Skeletal muscle satellite cell (primary cell): ENCODE data around the gene PAX6.

Experiments
- H3K27me3 ChIP-seq: 2 replicates; pipeline ENCODE4 v1.7.0; 2013; ENCODE audit warnings: low read length; ENCODE audit not compliant: control insufficient read depth, insufficient read depth
- H3K36me3 ChIP-seq: 2 replicates; pipeline ENCODE4 v1.7.0; 2013; ENCODE audit warnings: mild to moderate bottlenecking, control low read depth, low read length; ENCODE audit not compliant: insufficient read depth
- H3K4me1 ChIP-seq: 2 replicates; pipeline ENCODE4 v1.7.0; 2013; ENCODE audit warnings: low read length; ENCODE audit not compliant: control insufficient read depth, insufficient read depth
- H3K4me2 ChIP-seq: 2 replicates; pipeline ENCODE4 v1.7.0; 2013; ENCODE audit warnings: mild to moderate bottlenecking, low read length
- H3K4me3 ChIP-seq: 2 replicates; pipeline ENCODE4 v1.7.0; 2013; ENCODE audit warnings: low read length
- H3K9ac ChIP-seq: 2 replicates; pipeline ENCODE4 v1.7.0; 2013; ENCODE audit warnings: mild to moderate bottlenecking, low read depth, low read length, moderate library complexity
- H3K9me3 ChIP-seq: replicated peaks from 2 replicates; pipeline ENCODE4 v1.7.0; 2013; ENCODE audit warnings: mild to moderate bottlenecking, control low read depth, low read length

PAX6 gene

GRCh38 chr11:31813391-31814175, 2.5 kb upstream of the PAX6 start:
- peaks cover 63% of the 10 kb centered on the region for H3K4me1 ChIP-seq
- no peaks in the 10 kb centered on the region for H3K36me3 ChIP-seq
- peak overlapping the region; percentile 80 for H3K4me2 ChIP-seq
- H3K9me3 ChIP-seq, result no peaks in the 10 kb centered on the region
- H3K9ac ChIP-seq, result no peak overlapping the region
- H3K27me3 ChIP-seq, result peaks cover 97% of the 10 kb centered on the region
- H3K4me3 ChIP-seq, result peak overlapping the region; percentile 58

GRCh38 chr11:31812383-31813381, 1.6 kb upstream of the PAX6 start:
- no peak overlapping the region for H3K9ac ChIP-seq
- peaks cover 97% of the 10 kb centered on the region for H3K27me3 ChIP-seq
- H3K9me3 ChIP-seq, result no peaks in the 10 kb centered on the region
- H3K4me1 ChIP-seq, result peaks cover 58% of the 10 kb centered on the region
- H3K36me3 ChIP-seq, result no peaks in the 10 kb centered on the region
- H3K4me3 ChIP-seq, result peak overlapping the region; percentile 58
- H3K4me2 ChIP-seq, result peak overlapping the region; percentile 80

GRCh38 chr11:31809857-31810778, 1.0 kb downstream of the PAX6 start:
- Histone ChIP-seq H3K36me3 (no peaks in the 10 kb centered on the region), H3K9ac (no peak overlapping the region), H3K4me2 (peak overlapping the region; percentile 94), H3K4me1 (peaks cover 34% of the 10 kb centered on the region), H3K27me3 (peaks cover 97% of the 10 kb centered on the region), H3K4me3 (peak overlapping the region; percentile 66), H3K9me3 (no peaks in the 10 kb centered on the region)

- Histone ChIP-seq H3K4me2 (peak overlapping the region; percentile 94), H3K27me3 (peaks cover 97% of the 10 kb centered on the region), H3K9me3 (no peaks in the 10 kb centered on the region), H3K36me3 (no peaks in the 10 kb centered on the region), H3K4me1 (peaks cover 39% of the 10 kb centered on the region), H3K9ac (no peak overlapping the region), H3K4me3 (no peak overlapping the region)
Observed at GRCh38 chr11:31809541-31809856, 1.6 kb downstream of the PAX6 start.

- H3K4me1 ChIP-seq, result peaks cover 42% of the 10 kb centered on the region
- H3K4me2 ChIP-seq, result no peak overlapping the region
- H3K9ac ChIP-seq, result no peak overlapping the region
- H3K4me3 ChIP-seq, result no peak overlapping the region
- H3K9me3 ChIP-seq, result no peaks in the 10 kb centered on the region
- H3K36me3 ChIP-seq, result no peaks in the 10 kb centered on the region
- H3K27me3 ChIP-seq, result peaks cover 97% of the 10 kb centered on the region
Observed at GRCh38 chr11:31808721-31809540, 2.2 kb downstream of the PAX6 start.

- H3K4me2 ChIP-seq, result no peak overlapping the region
- no peak overlapping the region for H3K9ac ChIP-seq
- peaks cover 97% of the 10 kb centered on the region for H3K27me3 ChIP-seq
- H3K36me3 ChIP-seq, result no peaks in the 10 kb centered on the region
- H3K9me3 ChIP-seq, result peaks cover 7% of the 10 kb centered on the region
- peaks cover 35% of the 10 kb centered on the region for H3K4me1 ChIP-seq
- no peak overlapping the region for H3K4me3 ChIP-seq
Observed at GRCh38 chr11:31807799-31808667, 3.1 kb downstream of the PAX6 start.

- Histone ChIP-seq H3K4me1 (peaks cover 30% of the 10 kb centered on the region), H3K4me3 (no peak overlapping the region), H3K9me3 (peaks cover 7% of the 10 kb centered on the region), H3K9ac (no peak overlapping the region), H3K4me2 (no peak overlapping the region), H3K36me3 (no peaks in the 10 kb centered on the region), H3K27me3 (peaks cover 96% of the 10 kb centered on the region)
Observed at GRCh38 chr11:31806928-31807798, 4.0 kb downstream of the PAX6 start.

GRCh38 chr11:31806186-31806927, 4.8 kb downstream of the PAX6 start:
- Histone ChIP-seq H3K4me1 (peaks cover 27% of the 10 kb centered on the region), H3K27me3 (peaks cover 98% of the 10 kb centered on the region), H3K36me3 (no peaks in the 10 kb centered on the region), H3K9ac (no peak overlapping the region), H3K9me3 (peaks cover 7% of the 10 kb centered on the region), H3K4me2 (no peak overlapping the region), H3K4me3 (no peak overlapping the region)
